Gastroesophageal sphincter (tissue), 3 donors: ENCODE results near the gene IL16.

Experiments
- EP300 ChIP-seq: sonication (generic); formaldehyde crosslinking; IDR thresholded peaks from one replicate; pipeline ENCODE4 v1.6.1; 2017; ENCODE audit warnings: antibody characterized with exemption, mild to moderate bottlenecking
- POLR2A ChIP-seq, 2 donors: fragments of 450-650 bp; IDR thresholded peaks; one replicate each; pipeline ENCODE4 v1.6.1; 2017; ENCODE audit warnings: antibody characterized with exemption in 2 of 2, mild to moderate bottlenecking in 2 of 2, moderate library complexity in 1 of 2
- TF ChIP-seq, protein P1 (sequence below), 4 experiments: fragments of 200-600 bp in 2 of 4; fragments of 450-650 bp in 2 of 4; sonication (generic) in 1 of 4; IDR thresholded peaks; one replicate each; pipeline ENCODE4 v1.5.1; 2017 to 2019; ENCODE audit warnings: antibody characterized with exemption in 4 of 4, mild to moderate bottlenecking in 2 of 4, moderate library complexity in 2 of 4

DNA sequence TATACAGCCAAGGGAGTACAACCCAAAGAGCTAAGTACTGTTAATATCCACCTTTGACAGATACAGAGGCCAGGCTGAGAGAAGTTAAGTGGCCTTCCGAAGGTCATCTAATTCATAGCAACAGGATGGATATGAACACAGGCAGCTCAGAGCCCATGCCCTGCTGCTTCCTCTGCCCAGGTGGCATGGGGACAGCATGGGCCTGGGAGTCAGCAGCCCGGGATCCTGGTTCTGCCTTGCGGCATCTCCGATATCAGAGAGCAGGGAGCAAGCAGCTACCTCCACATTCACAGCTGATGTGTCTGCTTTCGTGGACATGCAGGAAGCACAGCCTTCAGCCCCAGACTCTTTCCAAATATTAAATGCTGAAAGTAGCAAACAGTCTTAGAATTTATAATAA is 71.7 kb downstream of the IL16 start:
- TF ChIP-seq, protein P1, sequence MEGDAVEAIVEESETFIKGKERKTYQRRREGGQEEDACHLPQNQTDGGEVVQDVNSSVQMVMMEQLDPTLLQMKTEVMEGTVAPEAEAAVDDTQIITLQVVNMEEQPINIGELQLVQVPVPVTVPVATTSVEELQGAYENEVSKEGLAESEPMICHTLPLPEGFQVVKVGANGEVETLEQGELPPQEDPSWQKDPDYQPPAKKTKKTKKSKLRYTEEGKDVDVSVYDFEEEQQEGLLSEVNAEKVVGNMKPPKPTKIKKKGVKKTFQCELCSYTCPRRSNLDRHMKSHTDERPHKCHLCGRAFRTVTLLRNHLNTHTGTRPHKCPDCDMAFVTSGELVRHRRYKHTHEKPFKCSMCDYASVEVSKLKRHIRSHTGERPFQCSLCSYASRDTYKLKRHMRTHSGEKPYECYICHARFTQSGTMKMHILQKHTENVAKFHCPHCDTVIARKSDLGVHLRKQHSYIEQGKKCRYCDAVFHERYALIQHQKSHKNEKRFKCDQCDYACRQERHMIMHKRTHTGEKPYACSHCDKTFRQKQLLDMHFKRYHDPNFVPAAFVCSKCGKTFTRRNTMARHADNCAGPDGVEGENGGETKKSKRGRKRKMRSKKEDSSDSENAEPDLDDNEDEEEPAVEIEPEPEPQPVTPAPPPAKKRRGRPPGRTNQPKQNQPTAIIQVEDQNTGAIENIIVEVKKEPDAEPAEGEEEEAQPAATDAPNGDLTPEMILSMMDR (IDR thresholded peaks at IDR 0.05), result no peak
- TF ChIP-seq POLR2A (IDR thresholded peaks at IDR 0.05) (no peak), EP300 (no peak)
